ENCODE data around the gene CREB3L4. TPM values are rescaled to one million over a fixed set of nuclear protein-coding genes. Genes with fewer than 3 reads are reported as not detected.

CREB3L4 gene
- total and polyA plus RNA-seq, 2 of the 13 experiments (the other 11 are each of a cell fraction or from before 2014, with no cell fraction given) = 9.9 to 18.7 TPM

- TF ChIP-seq, protein P1, sequence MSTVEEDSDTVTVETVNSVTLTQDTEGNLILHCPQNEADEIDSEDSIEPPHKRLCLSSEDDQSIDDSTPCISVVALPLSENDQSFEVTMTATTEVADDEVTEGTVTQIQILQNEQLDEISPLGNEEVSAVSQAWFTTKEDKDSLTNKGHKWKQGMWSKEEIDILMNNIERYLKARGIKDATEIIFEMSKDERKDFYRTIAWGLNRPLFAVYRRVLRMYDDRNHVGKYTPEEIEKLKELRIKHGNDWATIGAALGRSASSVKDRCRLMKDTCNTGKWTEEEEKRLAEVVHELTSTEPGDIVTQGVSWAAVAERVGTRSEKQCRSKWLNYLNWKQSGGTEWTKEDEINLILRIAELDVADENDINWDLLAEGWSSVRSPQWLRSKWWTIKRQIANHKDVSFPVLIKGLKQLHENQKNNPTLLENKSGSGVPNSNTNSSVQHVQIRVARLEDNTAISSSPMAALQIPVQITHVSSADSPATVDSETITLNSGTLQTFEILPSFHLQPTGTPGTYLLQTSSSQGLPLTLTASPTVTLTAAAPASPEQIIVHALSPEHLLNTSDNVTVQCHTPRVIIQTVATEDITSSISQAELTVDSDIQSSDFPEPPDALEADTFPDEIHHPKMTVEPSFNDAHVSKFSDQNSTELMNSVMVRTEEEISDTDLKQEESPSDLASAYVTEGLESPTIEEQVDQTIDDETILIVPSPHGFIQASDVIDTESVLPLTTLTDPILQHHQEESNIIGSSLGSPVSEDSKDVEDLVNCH (CRISPR knock-in tag; IDR thresholded peaks at IDR 0.05) = no peak
- peak; percentile 49; the same call in 1 of the 2 replicates for TF ChIP-seq ATF2 (CRISPR knock-in tag; IDR thresholded peaks at IDR 0.05)
- TF ChIP-seq ZNF660 (CRISPR knock-in tag; IDR thresholded peaks at IDR 0.05; ENCODE audit: borderline replicate concordance, low read depth) = no peak
- no peak for TF ChIP-seq MYPOP (CRISPR knock-in tag; IDR thresholded peaks at IDR 0.05)
- peak in 1 of 2 experiments; percentile 44; a peak in 1 of 4 replicates for TF ChIP-seq POLR2A (IDR thresholded peaks at IDR 0.05; ENCODE audit: insufficient read depth in 1 of 2, low read depth in 2 of 2, low read length in 2 of 2)
- 0 out of 2 replicates have a peak, but pooled peaks have one; percentile 48 for TF ChIP-seq MIER2 (CRISPR knock-in tag; IDR thresholded peaks at IDR 0.05)
- no peak for TF ChIP-seq MYNN (CRISPR knock-in tag; IDR thresholded peaks at IDR 0.05; ENCODE audit: low read depth)
- TF ChIP-seq SIN3A (IDR thresholded peaks at IDR 0.05; ENCODE audit: borderline replicate concordance, low read depth, low read length) = peak; percentile 78; the same call in 1 of the 2 replicates
- peak; percentile 80 for TF ChIP-seq THAP11 (CRISPR knock-in tag; IDR thresholded peaks at IDR 0.05)
- TF ChIP-seq ZBTB21 (CRISPR knock-in tag; IDR thresholded peaks at IDR 0.05) = 0 out of 2 replicates have a peak, but pooled peaks have one; percentile 18
- TF ChIP-seq PRDM10 (CRISPR knock-in tag; IDR thresholded peaks at IDR 0.05; ENCODE audit: low read depth) = 0 out of 2 replicates have a peak, but pooled peaks have one; percentile 29
- TF ChIP-seq, protein P2, sequence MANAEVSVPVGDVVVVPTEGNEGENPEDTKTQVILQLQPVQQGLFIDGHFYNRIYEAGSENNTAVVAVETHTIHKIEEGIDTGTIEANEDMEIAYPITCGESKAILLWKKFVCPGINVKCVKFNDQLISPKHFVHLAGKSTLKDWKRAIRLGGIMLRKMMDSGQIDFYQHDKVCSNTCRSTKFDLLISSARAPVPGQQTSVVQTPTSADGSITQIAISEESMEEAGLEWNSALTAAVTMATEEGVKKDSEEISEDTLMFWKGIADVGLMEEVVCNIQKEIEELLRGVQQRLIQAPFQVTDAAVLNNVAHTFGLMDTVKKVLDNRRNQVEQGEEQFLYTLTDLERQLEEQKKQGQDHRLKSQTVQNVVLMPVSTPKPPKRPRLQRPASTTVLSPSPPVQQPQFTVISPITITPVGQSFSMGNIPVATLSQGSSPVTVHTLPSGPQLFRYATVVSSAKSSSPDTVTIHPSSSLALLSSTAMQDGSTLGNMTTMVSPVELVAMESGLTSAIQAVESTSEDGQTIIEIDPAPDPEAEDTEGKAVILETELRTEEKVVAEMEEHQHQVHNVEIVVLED (CRISPR knock-in tag; IDR thresholded peaks at IDR 0.05; ENCODE audit: borderline replicate concordance) = peak; percentile 39; the same call in 1 of the 2 replicates
- no peak for TF ChIP-seq CENPT (CRISPR knock-in tag; IDR thresholded peaks at IDR 0.05; ENCODE audit: low read depth)
- TF ChIP-seq, protein P3, sequence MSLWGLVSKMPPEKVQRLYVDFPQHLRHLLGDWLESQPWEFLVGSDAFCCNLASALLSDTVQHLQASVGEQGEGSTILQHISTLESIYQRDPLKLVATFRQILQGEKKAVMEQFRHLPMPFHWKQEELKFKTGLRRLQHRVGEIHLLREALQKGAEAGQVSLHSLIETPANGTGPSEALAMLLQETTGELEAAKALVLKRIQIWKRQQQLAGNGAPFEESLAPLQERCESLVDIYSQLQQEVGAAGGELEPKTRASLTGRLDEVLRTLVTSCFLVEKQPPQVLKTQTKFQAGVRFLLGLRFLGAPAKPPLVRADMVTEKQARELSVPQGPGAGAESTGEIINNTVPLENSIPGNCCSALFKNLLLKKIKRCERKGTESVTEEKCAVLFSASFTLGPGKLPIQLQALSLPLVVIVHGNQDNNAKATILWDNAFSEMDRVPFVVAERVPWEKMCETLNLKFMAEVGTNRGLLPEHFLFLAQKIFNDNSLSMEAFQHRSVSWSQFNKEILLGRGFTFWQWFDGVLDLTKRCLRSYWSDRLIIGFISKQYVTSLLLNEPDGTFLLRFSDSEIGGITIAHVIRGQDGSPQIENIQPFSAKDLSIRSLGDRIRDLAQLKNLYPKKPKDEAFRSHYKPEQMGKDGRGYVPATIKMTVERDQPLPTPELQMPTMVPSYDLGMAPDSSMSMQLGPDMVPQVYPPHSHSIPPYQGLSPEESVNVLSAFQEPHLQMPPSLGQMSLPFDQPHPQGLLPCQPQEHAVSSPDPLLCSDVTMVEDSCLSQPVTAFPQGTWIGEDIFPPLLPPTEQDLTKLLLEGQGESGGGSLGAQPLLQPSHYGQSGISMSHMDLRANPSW (CRISPR knock-in tag; IDR thresholded peaks at IDR 0.05; ENCODE audit: borderline replicate concordance) = 0 out of 2 replicates have a peak, but pooled peaks have one; percentile 48
Observed at GRCh38 chr1:153953859-153954365, 13.8 kb upstream of the CREB3L4 start (continued).

All from HepG2 (cell line).